HepG2 (cell line): Measurements from ENCODE around the gene YBX2. TPM values are rescaled to one million over a fixed set of nuclear protein-coding genes. Genes with fewer than 3 reads are reported as not detected.
A peak's percentile ranks its signal among the peaks of the same experiment; 100 is the strongest.

ENCODE experiments used
- CC2D1A ChIP-seq: sonication (generic); formaldehyde crosslinking; IDR thresholded peaks from 2 replicates; pipeline ENCODE4 v1.8.1; 2023; ENCODE audit warnings: mild to moderate bottlenecking, missing genetic modification reagents
- CEBPB ChIP-seq: IDR thresholded peaks from 2 replicates; pipeline ENCODE4 v1.6.1; 2011; ENCODE audit warnings: low read depth, low read length, improper control_type of control experiment, borderline replicate concordance
- E2F5 ChIP-seq: sonication (generic); formaldehyde crosslinking; conservative IDR thresholded peaks from 2 replicates; pipeline ENCODE4 v1.4.0; 2020; ENCODE audit warnings: missing genetic modification reagents
- ESRRA ChIP-seq: sonication (generic); formaldehyde crosslinking; IDR thresholded peaks from 2 replicates; pipeline ENCODE4 v1.5.1; 2020; ENCODE audit warnings: mild to moderate bottlenecking, low read depth, missing genetic modification reagents
- FOXC1 ChIP-seq: sonication (generic); formaldehyde crosslinking; IDR thresholded peaks from 2 replicates; pipeline ENCODE4 v1.8.0; 2022; ENCODE audit warnings: mild to moderate bottlenecking, missing genetic modification reagents, borderline replicate concordance
- FOXJ3 ChIP-seq: sonication (generic); formaldehyde crosslinking; IDR thresholded peaks from 2 replicates; pipeline ENCODE4 v1.4.0; 2020; ENCODE audit warnings: missing genetic modification reagents, mild to moderate bottlenecking, borderline replicate concordance
- HCFC1 ChIP-seq: fragments of 150-350 bp; IDR thresholded peaks from 2 replicates; pipeline ENCODE4 v1.6.1; 2014; ENCODE audit warnings: low read depth, low read length
- JARID2 ChIP-seq: sonication (generic); formaldehyde crosslinking; IDR thresholded peaks from 2 replicates; pipeline ENCODE4 v1.8.1; 2023; ENCODE audit warnings: missing genetic modification reagents, inconsistent platforms; ENCODE audit not compliant: insufficient replicate concordance
- MLX ChIP-seq: IDR thresholded peaks from 2 replicates; pipeline ENCODE4 v1.6.1; 2016
- NFIC ChIP-seq: IDR thresholded peaks from 2 replicates; pipeline ENCODE4 v1.6.1; 2012; ENCODE audit warnings: mild to moderate bottlenecking, low read length, inconsistent platforms
- PRMT3 ChIP-seq: sonication (generic); formaldehyde crosslinking; IDR thresholded peaks from 2 replicates; pipeline ENCODE4 v1.8.1; 2022; ENCODE audit warnings: low read depth, mild to moderate bottlenecking, moderate library complexity, missing genetic modification reagents, borderline replicate concordance
- RBFOX2 ChIP-seq: fragments of 200-400 bp; formaldehyde crosslinking; IDR thresholded peaks from 2 replicates; pipeline ENCODE4 v1.6.1; 2017; ENCODE audit warnings: low read depth, mild to moderate bottlenecking, low read length
- RFX5 ChIP-seq: IDR thresholded peaks from 2 replicates; pipeline ENCODE4 v1.6.1; 2011; ENCODE audit warnings: low read depth, low read length, improper control_type of control experiment
- RNF2 ChIP-seq: fragments of 450-650 bp; conservative IDR thresholded peaks from 2 replicates; pipeline ENCODE4 v1.6.1; 2016; ENCODE audit warnings: low read depth
- TBX2 ChIP-seq: sonication (generic); formaldehyde crosslinking; IDR thresholded peaks from 2 replicates; pipeline ENCODE4 v1.5.0; 2020; ENCODE audit warnings: missing genetic modification reagents, mild to moderate bottlenecking, borderline replicate concordance
- TBX3 ChIP-seq: fragments of 450-650 bp; IDR thresholded peaks from 2 replicates; pipeline ENCODE4 v1.6.1; 2017; ENCODE audit warnings: antibody characterized with exemption, mild to moderate bottlenecking, inconsistent platforms, borderline replicate concordance
- TRAFD1 ChIP-seq: sonication (generic); formaldehyde crosslinking; IDR thresholded peaks from 2 replicates; pipeline ENCODE4 v1.5.1; 2020; ENCODE audit warnings: missing genetic modification reagents, mild to moderate bottlenecking, borderline replicate concordance
- ZBTB3 ChIP-seq: sonication (generic); formaldehyde crosslinking; IDR thresholded peaks from 2 replicates; pipeline ENCODE4 v1.4.0; 2020; ENCODE audit warnings: low read depth, mild to moderate bottlenecking, moderate library complexity, missing genetic modification reagents, borderline replicate concordance
- ZBTB7B ChIP-seq: sonication (generic); formaldehyde crosslinking; IDR thresholded peaks from 2 replicates; pipeline ENCODE4 v1.4.0; 2020; ENCODE audit warnings: missing genetic modification reagents
- ZNF256 ChIP-seq: sonication (generic); formaldehyde crosslinking; conservative IDR thresholded peaks from 2 replicates; pipeline ENCODE4 v1.4.0; 2020; ENCODE audit warnings: missing genetic modification reagents
- ZNF296 ChIP-seq: sonication (generic); formaldehyde crosslinking; conservative IDR thresholded peaks from 2 replicates; pipeline ENCODE4 v1.5.0; 2020; ENCODE audit warnings: mild to moderate bottlenecking, missing genetic modification reagents
- ZNF572 ChIP-seq: sonication (generic); formaldehyde crosslinking; IDR thresholded peaks from 2 replicates; pipeline ENCODE4 v1.5.1; 2020; ENCODE audit warnings: mild to moderate bottlenecking, missing genetic modification reagents
- ZNF709 ChIP-seq: sonication (generic); formaldehyde crosslinking; IDR thresholded peaks from 2 replicates; pipeline ENCODE4 v1.5.0; 2020; ENCODE audit warnings: mild to moderate bottlenecking, missing genetic modification reagents
- polyA plus RNA-seq, 8 experiments: library from polyadenylated mRNA; depleted of rRNA in 3 of 8; stranded (reverse) in 7 of 8; unstranded in 1 of 8; fragments of >200 nt; fragmentation: Illumina TruSeq in 4 of 8; extraction: Trizol in 4 of 8; gene quantifications; 2 replicates each; pipeline versions ENCODE4 v1.2.1 to v1.2.3, GENCODE V29; 2011 to 2016; ENCODE audit warnings: low read depth in 4 of 8, missing spikeins in 1 of 8, mixed read lengths in 1 of 8; ENCODE audit not compliant: insufficient read depth in 1 of 8
- total RNA-seq, 5 experiments: library from RNA; depleted of rRNA; stranded (reverse); fragments of >200 nt; fragmentation: Illumina TruSeq; extraction: Trizol; gene quantifications; 2 replicates each; pipeline ENCODE4 v1.2.3, GENCODE V29; 2016; ENCODE audit warnings: low read depth in 1 of 5

The YBX2 gene
- total and polyA plus RNA-seq, 2 of the 13 experiments (the other 11 are each of a cell fraction or from before 2014, with no cell fraction given): 0.12 to 0.22 TPM

- TF ChIP-seq CC2D1A (CRISPR knock-in tag) (no peak), MLX (CRISPR knock-in tag) (no peak; the same call in 1 of the 2 replicates), ESRRA (CRISPR knock-in tag) (peak; percentile 88), RNF2 (no peak), ZNF296 (CRISPR knock-in tag) (no peak; the same call in 1 of the 2 replicates), TBX2 (CRISPR knock-in tag) (peak; percentile 75), TBX3 (peak; percentile 37; the same call in 1 of the 2 replicates), RFX5 (no peak; the same call in 1 of the 2 replicates), ZBTB3 (CRISPR knock-in tag) (peak; percentile 56; the same call in 1 of the 2 replicates), HCFC1 (peak; percentile 61), CEBPB (no peak), RBFOX2 (peak; percentile 88), ZBTB7B (peak; percentile 85), PRMT3 (no peak), NFIC (no peak), JARID2 (no peak), E2F5 (CRISPR knock-in tag) (no peak; the same call in 1 of the 2 replicates), TRAFD1 (no peak), ZNF256 (no peak), ZNF572 (0 out of 2 replicates have a peak, but pooled peaks have one; percentile 81), FOXJ3 (CRISPR knock-in tag) (0 out of 2 replicates have a peak, but pooled peaks have one; percentile 9), ZNF709 (CRISPR knock-in tag) (peak; percentile 68; the same call in 1 of the 2 replicates), FOXC1 (CRISPR knock-in tag) (peak; percentile 90)
Observed at GRCh38 chr17:7252176-7253043, 42.0 kb downstream of the YBX2 start, which contains the start of gene ELP5 (continued).
